Measurements from ENCODE around the gene WTIP.
"Not testable (repeated sequence)": the region's sequence is repeated elsewhere in the genome, so short reads cannot be mapped to it uniquely, and the experiment has no call there.

WTIP gene

GRCh38 chr19:34480971-34481841 lies at the start of gene WTIP:
TSS of gene WTIP (plus strand) at chr19:34481758. CDS start at chr19:34481975, 217 bp downstream.
- H3K4me3 ChIP-seq (ENCODE audit: low read length), result peak within 1 kb of the TSS; percentile 19; the same call in 1 of the 2 replicates
- TF ChIP-seq ZNF274 (IDR thresholded peaks at IDR 0.05; ENCODE audit: low read depth, low read length), result no peak

- TF ChIP-seq ZNF274 (IDR thresholded peaks at IDR 0.05; ENCODE audit: low read depth, low read length), result no peak
- H3K4me3 ChIP-seq (ENCODE audit: low read length), result no peak overlapping the region
Observed at GRCh38 chr19:34432797-34433196, 48.8 kb upstream of the WTIP start.

- TF ChIP-seq ZNF274 (IDR thresholded peaks at IDR 0.05; ENCODE audit: low read depth, low read length), result no peak
- H3K4me3 ChIP-seq (ENCODE audit: low read length), result no peak overlapping the region
Observed at GRCh38 chr19:34436716-34437115, 44.8 kb upstream of the WTIP start.

- TF ChIP-seq ZNF274 (IDR thresholded peaks at IDR 0.05; ENCODE audit: low read depth, low read length), result no peak
- H3K4me3 ChIP-seq (ENCODE audit: low read length), result no peak overlapping the region
Observed at GRCh38 chr19:34448191-34448590, 33.4 kb upstream of the WTIP start.

- TF ChIP-seq ZNF274 (IDR thresholded peaks at IDR 0.05; ENCODE audit: low read depth, low read length), result no peak
- H3K4me3 ChIP-seq (ENCODE audit: low read length), result no peak overlapping the region
Observed at GRCh38 chr19:34452723-34453122, 28.8 kb upstream of the WTIP start.

GRCh38 chr19:34454091-34454490 lies 27.5 kb upstream of the WTIP start:
- TF ChIP-seq ZNF274 (IDR thresholded peaks at IDR 0.05; ENCODE audit: low read depth, low read length), result no peak
- no peak overlapping the region for H3K4me3 ChIP-seq (ENCODE audit: low read length)

GRCh38 chr19:34454685-34455084 lies 26.9 kb upstream of the WTIP start:
- TF ChIP-seq ZNF274 (IDR thresholded peaks at IDR 0.05; ENCODE audit: low read depth, low read length), result no peak
- no peak overlapping the region for H3K4me3 ChIP-seq (ENCODE audit: low read length)

- not testable (repeated sequence) for H3K4me3 ChIP-seq (ENCODE audit: low read length)
Observed at GRCh38 chr19:34455783-34456480, 25.6 kb upstream of the WTIP start.

GRCh38 chr19:34457446-34457845 lies 24.1 kb upstream of the WTIP start:
- H3K4me3 ChIP-seq (ENCODE audit: low read length), result no peak overlapping the region
- TF ChIP-seq ZNF274 (IDR thresholded peaks at IDR 0.05; ENCODE audit: low read depth, low read length), result no peak

- no peak overlapping the region for H3K4me3 ChIP-seq (ENCODE audit: low read length)
- no peak for TF ChIP-seq ZNF274 (IDR thresholded peaks at IDR 0.05; ENCODE audit: low read depth, low read length)
Observed at GRCh38 chr19:34458677-34459076, 22.9 kb upstream of the WTIP start.

- H3K4me3 ChIP-seq (ENCODE audit: low read length), result no peak overlapping the region
- no peak for TF ChIP-seq ZNF274 (IDR thresholded peaks at IDR 0.05; ENCODE audit: low read depth, low read length)
Observed at GRCh38 chr19:34459614-34460013, 21.9 kb upstream of the WTIP start.

GRCh38 chr19:34461375-34462100 lies 20.0 kb upstream of the WTIP start:
- no peak for TF ChIP-seq ZNF274 (IDR thresholded peaks at IDR 0.05; ENCODE audit: low read depth, low read length)
- H3K4me3 ChIP-seq (ENCODE audit: low read length), result no peak overlapping the region

GRCh38 chr19:34464785-34465184 lies 16.8 kb upstream of the WTIP start:
- H3K4me3 ChIP-seq (ENCODE audit: low read length), result not testable (repeated sequence)

GRCh38 chr19:34468409-34468808 lies 13.1 kb upstream of the WTIP start:
- H3K4me3 ChIP-seq (ENCODE audit: low read length), result no peak overlapping the region
- TF ChIP-seq ZNF274 (IDR thresholded peaks at IDR 0.05; ENCODE audit: low read depth, low read length), result no peak

- H3K4me3 ChIP-seq (ENCODE audit: low read length), result not testable (repeated sequence)
Observed at GRCh38 chr19:34469026-34469425, 12.5 kb upstream of the WTIP start.

All from GM08714 (cell line).